LNCAP (cell line): Measurements from ENCODE around the gene SDHAF1.

Experiments used
- TF ChIP-seq, protein P1 (sequence below): fragments of 450-650 bp; IDR thresholded peaks from 2 replicates; pipeline ENCODE4 v1.5.1; 2017; ENCODE audit warnings: mild to moderate bottlenecking

Gene SDHAF1

DNA sequence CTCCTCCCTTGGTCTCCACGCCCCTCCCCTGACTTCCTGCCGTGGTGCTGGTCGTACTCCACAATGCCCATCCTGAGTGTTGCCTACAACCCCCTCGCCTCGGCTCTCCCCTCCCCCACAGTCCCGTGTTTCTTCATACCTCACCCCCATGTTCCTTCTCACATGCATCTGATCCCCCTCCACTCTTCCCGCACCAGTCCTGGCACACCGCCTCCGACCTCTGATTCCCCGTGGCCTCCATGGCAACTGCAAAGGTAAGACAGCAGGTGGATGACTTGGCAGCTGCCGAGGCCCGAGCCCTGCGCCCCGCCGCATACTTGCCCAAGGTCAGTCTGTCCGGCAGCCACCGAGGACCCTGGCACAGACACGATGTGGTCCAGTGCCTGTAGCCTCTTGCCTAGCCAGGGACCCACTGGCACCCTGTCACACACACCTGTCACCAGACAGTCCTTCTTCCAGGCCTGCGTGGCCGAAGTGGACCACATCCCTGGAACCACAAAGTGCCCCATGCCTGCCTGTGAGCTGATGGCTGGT, 16.1 kb upstream of the SDHAF1 start:
- TF ChIP-seq, protein P1, sequence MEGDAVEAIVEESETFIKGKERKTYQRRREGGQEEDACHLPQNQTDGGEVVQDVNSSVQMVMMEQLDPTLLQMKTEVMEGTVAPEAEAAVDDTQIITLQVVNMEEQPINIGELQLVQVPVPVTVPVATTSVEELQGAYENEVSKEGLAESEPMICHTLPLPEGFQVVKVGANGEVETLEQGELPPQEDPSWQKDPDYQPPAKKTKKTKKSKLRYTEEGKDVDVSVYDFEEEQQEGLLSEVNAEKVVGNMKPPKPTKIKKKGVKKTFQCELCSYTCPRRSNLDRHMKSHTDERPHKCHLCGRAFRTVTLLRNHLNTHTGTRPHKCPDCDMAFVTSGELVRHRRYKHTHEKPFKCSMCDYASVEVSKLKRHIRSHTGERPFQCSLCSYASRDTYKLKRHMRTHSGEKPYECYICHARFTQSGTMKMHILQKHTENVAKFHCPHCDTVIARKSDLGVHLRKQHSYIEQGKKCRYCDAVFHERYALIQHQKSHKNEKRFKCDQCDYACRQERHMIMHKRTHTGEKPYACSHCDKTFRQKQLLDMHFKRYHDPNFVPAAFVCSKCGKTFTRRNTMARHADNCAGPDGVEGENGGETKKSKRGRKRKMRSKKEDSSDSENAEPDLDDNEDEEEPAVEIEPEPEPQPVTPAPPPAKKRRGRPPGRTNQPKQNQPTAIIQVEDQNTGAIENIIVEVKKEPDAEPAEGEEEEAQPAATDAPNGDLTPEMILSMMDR: no peak

DNA sequence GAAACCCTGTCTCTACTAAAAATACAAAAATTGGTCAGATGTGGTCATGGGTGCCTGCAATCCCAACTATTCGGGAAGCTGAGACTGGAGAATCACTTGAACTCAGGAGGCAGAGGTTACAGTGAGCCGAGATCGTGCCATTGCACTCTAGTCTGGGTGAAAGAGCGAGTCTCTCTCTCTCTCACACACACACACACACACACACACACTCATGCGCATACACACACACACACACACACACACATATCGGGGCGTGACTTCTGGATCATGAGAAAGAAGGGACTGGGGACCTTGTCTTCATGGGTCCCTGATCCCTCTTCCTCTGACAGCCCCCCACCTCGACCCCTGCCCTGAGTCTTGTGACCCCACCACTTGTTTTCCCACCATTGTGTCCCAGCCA, 11.8 kb upstream of the SDHAF1 start:
- TF ChIP-seq, protein P1: no peak

GRCh38 chr19:35986111-35986510, 8.9 kb upstream of the SDHAF1 start:
- TF ChIP-seq, protein P1: no peak

DNA sequence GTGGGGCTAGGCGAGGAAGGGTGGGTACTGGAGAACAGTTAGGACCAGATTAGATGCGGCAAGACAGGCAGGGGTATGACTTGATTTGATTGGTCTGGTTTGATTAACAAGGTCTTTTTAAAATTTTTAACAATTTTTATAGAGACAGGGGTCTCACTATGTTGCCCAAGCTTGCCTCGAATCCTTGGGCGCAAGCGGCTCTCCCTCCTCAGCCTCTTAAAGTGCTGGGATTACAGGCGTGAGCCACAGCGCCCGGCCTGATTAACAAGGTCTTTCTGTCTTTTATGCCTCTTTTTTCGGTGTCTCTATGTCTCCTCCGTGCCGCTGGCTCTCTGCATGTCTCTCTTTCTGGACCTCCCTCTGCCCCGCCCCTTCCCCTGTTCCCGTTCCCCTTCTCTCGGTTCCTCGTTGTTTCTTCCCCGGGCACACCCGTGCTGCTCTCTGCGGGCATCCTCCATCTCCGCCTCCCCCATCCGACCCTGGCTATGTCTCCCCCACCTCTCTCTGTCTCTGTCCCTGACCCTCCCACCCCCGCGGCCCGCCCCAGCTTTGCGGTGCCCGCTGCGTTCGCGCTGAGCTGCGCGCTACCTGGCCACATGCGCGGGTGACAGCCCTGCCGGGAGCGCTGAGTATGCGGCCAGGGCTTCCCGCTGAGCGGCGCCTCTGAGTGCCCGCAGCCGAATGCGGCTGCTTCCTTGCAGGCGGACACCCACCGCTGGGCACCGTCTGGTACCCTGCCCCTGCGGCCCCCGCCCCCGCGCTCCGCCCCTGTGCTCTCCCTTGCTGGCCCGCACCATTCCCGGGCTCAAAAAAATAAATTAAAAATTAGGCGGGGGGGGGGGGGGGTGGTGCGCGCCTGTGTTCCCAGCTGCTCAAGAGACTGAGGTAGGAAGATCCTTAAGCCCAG, 8.1 kb upstream of the SDHAF1 start:
- TF ChIP-seq, protein P1: no peak

- TF ChIP-seq, protein P1: no peak
These were observed 7.5 kb upstream of the SDHAF1 start for GRCh38 chr19:35987571-35987896.

GRCh38 chr19:35988824-35989223, 6.2 kb upstream of the SDHAF1 start:
- TF ChIP-seq, protein P1: no peak

DNA sequence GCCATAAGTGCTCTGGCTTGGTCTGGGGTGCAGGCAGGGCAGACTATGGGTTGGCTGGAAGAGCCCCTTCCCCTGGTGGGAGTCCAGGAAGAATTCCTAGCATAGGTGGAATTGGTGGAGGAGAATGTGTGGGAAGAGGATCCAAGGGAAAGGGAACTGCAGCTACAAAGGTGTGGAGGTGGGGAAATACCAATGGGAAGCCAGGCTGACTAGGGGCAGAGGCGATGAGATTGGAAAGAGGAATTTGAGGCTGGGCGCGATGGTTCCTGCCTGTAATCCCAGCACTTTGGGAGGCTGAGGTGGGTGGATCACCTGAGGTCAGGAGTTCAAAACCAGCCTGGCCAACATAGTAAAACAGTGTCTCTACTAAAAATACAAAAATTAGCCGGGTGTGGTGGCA, 4.8 kb upstream of the SDHAF1 start:
- TF ChIP-seq, protein P1: no peak
